GM12865 (cell line): ENCODE data around the gene FRMD3.

Experiments used
- DNase-seq: peaks from one replicate; pipeline ENCODE4 v3.0.0; 2010; ENCODE audit warnings: low read depth
- H3K4me3 ChIP-seq: 2 replicates; pipeline ENCODE4 v1.5.1; 2011; ENCODE audit warnings: mild to moderate bottlenecking, low read depth, low read length, control low read depth
- CTCF ChIP-seq: IDR thresholded peaks from 2 replicates; pipeline ENCODE4 v1.5.1; 2011; ENCODE audit warnings: low read length, control low read depth, low read depth, inconsistent platforms; ENCODE audit not compliant: insufficient read depth; ENCODE audit errors: missing control alignments

FRMD3 gene

GRCh38 chr9:83512621-83513020 lies 25.6 kb downstream of the FRMD3 start:
- TF ChIP-seq CTCF = no peak
- no peak for DNase-seq
- no peak overlapping the region for H3K4me3 ChIP-seq

GRCh38 chr9:83511051-83511450 lies 27.1 kb downstream of the FRMD3 start:
- peak; percentile 45 for DNase-seq
- no peak for TF ChIP-seq CTCF
- no peak overlapping the region for H3K4me3 ChIP-seq

- TF ChIP-seq CTCF = no peak
- no peak overlapping the region for H3K4me3 ChIP-seq
- DNase-seq = no peak
Observed at GRCh38 chr9:83509402-83509801, 28.8 kb downstream of the FRMD3 start.

- no peak overlapping the region for H3K4me3 ChIP-seq
- TF ChIP-seq CTCF = no peak
- DNase-seq = no peak
Observed at GRCh38 chr9:83508067-83508466, 30.1 kb downstream of the FRMD3 start.

- H3K4me3 ChIP-seq = no peak overlapping the region
- no peak for TF ChIP-seq CTCF
- DNase-seq = no peak
Observed at GRCh38 chr9:83505282-83505681, 32.9 kb downstream of the FRMD3 start.

GRCh38 chr9:83503866-83504265 lies 34.3 kb downstream of the FRMD3 start:
- no peak for TF ChIP-seq CTCF

GRCh38 chr9:83501565-83501964 lies 36.6 kb downstream of the FRMD3 start:
- H3K4me3 ChIP-seq = no peak overlapping the region
- TF ChIP-seq CTCF = no peak
- no peak for DNase-seq

More at GRCh38 chr9:83503866-83504265, 34.3 kb downstream of the FRMD3 start:
- no peak overlapping the region for H3K4me3 ChIP-seq
- DNase-seq = no peak
